ENCODE data around the gene FBN1. TPM values are rescaled to one million over a fixed set of nuclear protein-coding genes. Genes with fewer than 3 reads are reported as not detected.
A peak's percentile ranks its signal among the peaks of the same experiment; 100 is the strongest.

Gene FBN1
- total RNA-seq, 1 donor from 2014 or later, result 6.9 TPM

DNA sequence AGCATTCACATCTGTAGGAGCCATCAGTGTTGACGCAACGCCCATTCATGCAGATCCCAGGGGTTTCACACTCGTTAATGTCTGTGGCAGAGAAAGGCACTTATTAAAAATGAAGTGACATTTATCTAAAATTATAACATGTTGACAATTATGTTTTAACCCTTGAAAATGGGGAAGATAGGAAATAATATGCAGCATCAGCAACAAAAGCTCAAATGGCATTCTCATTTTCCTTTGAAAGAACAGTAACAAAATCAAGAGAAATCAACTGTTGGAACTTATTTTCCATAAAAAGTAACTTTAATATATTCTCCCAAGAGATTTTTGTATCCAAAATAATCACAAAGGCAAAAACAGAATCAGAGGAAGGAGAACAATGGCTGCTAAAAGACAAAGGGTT, 140.4 kb downstream of the FBN1 start:
- no peak for ATAC-seq

DNA sequence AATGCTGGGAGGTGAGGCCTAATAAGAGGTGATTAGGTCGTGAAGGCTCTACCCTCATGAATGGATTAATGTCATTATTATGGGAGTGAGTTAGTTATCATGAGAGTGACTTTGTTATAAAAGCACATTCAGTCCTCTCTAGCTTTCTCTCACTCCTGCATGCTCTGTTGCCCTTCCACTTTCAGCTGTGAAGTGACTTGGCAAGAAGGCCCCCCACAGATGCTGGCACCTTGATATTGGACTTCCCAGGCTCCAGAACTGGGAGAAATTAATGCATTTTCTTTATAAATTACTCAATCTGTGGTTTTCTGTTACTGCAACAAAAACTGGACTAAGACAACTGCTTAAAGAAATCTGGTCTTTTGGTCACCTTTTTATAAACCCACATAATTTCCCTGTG, 144.3 kb downstream of the FBN1 start:
- no peak for ATAC-seq

DNA sequence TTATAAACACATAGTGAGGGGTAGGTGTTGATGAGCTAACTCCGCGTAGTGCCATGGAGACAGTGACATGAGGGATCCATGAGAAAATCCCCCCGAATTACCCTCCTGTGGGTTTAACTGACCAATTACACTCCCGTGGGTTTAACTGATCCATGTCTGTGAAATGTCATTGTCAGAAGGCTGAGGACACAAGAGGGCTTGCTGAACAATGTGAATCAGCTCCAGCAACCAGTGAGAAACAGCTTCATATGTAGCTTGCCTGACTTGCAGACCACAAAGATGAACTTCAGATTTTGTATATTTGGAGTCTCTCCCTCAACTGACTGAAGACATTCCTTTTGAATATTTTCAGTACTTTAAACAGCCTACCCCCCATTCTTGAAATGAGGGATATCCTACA, 144.9 kb downstream of the FBN1 start:
- ATAC-seq, result no peak

DNA sequence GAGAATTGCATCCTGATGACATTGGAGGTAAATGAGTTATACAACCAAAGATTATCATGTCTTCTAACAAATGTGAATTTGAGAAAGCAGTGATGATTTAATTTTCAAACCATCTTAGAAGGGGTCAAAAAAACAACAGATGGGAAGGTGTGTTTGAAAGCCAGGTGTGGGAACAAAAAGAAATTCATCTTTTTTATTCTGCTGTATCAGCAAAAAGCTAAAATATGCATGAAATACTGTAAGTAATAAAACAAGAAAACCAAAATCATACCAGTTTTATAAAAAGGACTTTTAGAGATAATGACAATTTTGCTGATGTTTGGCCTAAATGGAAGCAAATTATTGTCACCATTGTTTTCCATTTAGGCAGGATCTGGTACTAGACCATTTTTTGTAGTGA, 145.5 kb downstream of the FBN1 start:
- no peak for ATAC-seq

DNA sequence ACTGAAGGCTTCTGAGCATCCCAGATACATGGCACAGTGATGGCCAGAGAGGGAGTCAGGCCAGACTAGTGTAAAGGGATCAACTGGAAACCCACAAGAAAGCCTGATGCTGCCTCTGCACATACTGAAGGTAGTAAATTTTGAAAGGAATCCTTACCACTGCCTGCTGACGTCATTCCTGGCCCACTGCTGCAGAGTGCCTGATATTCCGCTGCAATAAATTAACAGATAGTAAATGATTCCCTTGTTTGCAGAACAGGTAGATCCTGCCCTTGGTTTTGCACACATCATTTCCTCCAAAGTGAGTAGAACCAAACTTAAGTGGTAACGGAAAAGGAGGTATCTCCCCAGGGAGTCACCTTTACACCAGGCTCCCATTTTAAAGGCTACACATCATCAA, 146.7 kb downstream of the FBN1 start:
- no peak for ATAC-seq

DNA sequence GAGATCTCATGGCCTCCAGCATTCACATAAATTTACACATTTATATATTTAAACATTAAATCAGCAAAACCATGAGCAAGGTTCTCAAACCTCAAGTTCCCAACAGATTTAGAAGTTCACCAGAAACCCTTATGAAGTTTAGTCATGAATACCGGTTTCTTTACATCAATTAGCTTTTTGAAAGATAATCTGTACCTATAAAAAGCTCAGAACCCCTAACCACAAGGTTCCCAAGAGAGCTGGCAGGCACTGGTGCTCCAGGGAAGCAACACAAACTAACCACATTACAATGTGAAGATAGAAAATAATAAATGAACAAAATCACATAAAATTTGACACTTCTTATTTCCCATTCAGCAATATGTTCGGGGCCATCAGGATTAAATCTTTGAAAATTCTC, 150.9 kb downstream of the FBN1 start:
- no peak for ATAC-seq

DNA sequence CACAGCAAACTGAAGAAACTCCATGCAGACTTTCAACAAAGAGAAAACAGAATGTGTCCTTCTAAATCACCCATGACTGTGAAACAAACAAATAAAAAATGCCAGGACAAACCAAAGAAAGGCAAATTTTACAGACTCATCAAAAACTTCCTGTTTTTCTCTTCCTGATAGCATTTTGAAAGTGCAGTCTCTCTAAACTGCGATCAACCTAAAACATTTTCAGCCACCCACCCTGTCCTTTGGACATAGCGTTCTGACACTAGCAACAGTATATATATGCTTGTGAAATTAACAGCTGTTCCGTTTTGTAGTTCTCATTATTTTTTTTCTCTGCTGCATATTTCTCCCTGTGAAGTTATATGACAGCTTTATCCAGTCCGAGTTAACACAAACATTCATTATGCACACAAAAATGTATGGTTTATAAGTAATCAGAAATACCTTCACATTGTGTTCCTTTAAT, 151.7 kb downstream of the FBN1 start:
- ATAC-seq, result no peak

DNA sequence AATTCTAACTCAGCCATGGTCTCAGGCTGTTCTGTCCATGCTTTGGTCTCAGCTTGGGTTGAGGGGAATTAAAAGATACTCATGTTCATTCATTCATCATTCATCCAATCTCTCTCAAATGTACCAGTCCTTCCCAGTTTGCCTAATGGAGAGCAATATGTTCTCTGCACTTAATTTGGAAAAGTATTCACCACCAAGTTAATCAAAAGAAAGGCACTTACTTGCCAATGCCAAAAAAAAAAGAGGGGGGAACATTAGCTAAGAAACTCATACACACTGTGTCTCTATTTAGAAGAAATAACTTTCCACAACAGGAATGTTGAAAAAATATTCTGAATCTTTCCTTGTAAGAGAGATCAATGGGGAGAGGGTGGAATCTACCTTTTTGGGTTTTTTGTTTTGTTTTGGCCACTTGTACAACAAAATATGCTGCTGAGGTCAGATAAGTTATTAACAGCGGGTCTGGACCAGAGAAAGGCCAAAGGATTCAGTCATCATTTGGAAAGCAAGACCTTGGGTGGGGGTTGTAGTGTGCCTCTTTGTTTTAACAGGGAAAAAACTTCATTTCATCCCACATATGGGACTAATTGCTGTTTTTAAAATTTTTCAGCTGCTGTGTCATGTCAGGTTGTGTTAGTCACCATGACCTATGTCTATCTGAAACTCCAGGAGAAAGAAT, 152.3 kb downstream of the FBN1 start:
- no peak for ATAC-seq

DNA sequence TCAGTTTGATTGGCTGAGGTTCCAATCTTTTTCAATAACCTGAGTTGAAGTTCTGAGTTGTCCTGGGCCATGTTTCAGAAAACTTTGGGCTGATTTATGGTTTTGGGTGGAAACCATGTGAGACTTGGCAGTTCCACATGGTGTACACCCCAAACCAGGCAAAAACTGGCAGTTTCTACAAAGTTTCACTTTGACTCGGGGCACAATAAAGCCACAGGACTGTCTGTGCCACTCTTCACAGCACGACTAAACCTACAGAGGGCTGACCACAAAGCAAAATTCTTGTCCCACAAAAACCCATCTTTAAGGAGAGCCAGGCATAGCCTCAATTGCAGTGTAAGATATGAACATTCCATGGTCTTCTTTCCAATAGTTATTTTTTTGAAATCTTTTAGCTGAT, 159.3 kb downstream of the FBN1 start:
- ATAC-seq, result no peak

DNA sequence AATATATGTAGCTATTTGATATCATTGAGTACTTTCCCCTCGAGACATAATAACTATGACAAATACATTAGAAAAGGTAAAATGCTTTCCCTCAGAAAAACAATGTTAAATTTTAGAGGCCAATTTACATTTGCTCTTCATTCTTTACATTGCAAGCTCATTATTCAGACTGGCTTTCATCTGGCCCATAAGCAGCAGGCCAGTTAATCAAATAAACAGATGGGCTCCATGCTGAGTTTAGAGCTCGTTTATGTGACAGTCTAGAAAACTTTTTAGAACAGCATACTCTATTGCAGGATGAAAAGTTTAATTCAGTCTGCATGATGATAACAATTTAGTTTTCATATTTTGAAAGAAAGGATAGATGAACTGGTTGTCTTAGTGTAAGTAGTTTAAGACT, 163.7 kb downstream of the FBN1 start:
- ATAC-seq, result no peak

DNA sequence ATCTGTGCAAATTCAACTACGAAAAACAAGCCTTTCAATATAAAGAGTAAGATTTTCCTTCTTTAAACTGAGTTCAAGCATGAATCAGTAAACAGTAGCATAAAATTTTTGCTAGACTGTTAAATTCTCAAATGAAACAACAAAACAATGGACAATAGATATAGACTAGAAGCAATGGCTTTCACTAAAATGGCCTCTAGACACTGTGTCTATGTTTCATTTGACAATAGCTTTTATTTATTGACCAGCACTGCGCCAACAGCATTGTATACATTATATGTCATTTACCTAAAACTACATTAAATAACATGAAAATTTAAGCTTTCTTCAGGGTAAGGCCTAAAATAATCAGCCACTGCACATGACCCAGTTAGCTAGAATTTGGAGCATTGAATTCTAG, 165.8 kb downstream of the FBN1 start:
- no peak for ATAC-seq

DNA sequence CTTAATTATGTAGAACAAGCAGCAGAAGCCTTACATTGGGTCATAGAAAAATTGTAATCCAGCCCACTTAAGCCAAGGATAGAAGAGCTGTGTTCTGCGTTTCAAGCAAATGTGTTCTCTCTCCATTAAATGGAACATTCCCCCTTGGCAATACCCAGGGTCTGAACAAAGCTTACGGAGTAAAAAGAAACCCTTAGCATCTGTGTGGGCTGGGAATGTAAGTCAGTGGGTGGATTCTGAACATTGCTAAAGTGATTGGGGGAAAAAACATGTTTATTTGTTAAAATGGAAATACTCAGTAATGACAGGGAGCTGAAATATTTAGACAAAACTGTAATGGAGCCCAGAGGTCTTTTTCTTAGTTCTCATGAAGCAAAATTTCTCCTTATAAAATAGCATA, 166.9 kb downstream of the FBN1 start:
- ATAC-seq, result no peak

DNA sequence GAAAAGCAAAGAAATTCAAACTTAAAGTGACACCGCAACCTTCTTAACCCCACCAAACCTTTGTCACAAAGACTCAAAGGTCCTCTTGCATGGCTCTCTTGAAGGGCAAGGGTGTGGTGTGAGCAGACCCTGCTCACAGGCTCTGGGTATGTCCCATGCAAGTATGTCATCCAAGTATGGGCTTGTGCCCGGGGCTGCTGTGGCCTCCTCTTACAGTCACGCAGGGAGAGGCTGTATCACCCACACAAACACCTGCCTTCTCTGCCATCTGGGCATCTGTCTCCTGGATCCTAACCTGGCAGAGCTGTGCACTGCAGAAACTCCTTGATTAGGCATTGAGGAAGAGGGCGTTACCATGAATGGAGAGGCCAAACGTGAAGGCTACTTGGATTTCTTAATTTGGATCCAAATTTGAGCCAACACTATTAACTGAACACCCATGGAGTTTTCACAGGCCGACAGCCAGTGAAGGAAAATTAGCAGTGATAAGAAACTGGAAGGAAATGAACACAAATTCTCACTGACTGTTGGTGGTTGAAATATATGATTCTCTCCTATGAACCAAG, 167.6 kb downstream of the FBN1 start:
- no peak for ATAC-seq

DNA sequence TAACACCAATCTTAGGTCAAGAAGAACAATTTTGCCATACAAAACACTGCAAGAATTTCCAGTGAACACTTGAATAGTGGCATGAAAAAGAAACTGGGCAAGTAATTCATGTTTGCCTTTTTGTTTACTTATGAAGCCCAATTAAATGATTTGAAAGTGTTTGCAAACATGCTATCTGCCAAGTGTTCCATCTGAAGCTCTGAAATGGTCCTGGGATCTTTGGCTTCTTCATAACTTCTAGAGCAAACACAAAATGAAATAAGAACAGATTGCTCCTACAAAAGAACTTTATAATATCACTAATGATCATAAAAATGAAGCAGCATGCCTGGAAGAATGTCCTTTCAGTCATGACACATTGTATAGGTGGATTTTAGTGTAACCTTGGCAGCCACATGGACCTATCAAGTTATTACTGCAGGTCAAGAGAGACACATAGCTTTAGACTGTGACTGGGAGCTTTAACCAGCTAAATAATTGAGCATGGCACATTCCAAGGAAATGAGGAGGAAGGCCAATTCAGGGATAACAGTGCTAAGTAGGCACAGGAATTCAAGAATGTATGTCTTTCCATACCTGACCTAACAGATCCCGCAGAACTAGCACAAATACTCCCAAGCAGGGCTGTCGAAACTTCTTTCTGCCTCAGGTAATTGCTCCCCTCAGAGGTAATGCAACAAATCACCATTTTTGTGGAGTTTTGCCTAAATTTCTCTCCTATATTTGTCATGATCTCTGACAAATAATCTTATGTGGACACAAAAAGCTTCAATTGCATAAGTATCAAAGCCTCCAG, 169.7 kb downstream of the FBN1 start:
- ATAC-seq, result no peak

DNA sequence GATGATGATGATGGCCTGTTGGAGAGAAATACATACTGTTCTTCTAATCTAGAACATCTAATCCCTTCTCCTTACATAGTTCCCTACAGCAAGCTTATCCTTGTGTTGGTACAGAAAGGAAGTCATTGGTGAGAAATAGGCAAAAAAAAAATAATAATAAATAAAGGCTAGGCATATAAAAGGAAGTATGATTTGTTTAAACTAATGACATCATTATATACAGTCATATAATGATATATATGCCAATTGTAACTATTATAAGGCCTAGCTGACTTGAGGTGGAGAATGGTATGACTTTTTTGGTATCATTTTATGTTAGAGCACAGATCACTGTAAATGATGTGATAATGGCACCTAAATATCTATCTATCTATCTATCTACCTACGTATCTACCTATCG, 171.8 kb downstream of the FBN1 start:
- no peak for ATAC-seq

DNA sequence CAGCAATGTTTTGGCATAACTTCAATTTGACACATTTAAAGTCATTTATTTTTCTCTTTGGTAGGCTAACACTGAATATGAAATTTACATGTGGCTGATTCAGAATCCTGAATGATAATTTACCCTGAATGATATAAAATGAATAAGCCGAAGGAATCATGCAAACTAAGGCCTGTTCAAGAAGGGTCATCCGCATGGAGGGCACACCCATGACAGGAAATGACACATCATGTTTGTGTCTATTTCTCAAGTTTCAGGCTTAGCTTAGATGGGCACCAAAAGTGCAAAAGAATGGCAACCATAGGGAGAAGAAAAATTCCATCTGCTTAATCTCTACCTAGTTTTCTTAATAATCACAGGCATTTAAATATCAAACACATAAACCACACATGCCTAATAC, 172.8 kb downstream of the FBN1 start:
- ATAC-seq, result peak; percentile 55

DNA sequence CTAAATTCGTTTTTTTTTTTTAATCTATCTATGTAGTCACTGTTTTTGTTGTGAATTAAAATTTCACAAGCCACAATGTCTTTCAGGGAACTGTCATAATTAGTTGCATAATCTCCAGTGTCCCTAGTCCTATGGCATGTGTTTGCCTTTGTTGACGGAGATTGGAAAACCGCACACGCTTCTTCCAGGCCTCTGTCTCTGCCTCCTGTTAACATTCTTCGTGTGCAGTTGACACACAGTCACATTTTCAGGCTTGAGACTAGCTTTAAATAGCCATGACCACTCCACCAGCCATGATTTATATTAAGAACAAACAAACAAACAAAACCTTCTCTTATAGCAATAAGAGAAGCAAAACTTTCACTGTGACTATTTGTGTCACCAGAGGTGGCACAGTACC, 174.4 kb downstream of the FBN1 start:
- no peak for ATAC-seq

DNA sequence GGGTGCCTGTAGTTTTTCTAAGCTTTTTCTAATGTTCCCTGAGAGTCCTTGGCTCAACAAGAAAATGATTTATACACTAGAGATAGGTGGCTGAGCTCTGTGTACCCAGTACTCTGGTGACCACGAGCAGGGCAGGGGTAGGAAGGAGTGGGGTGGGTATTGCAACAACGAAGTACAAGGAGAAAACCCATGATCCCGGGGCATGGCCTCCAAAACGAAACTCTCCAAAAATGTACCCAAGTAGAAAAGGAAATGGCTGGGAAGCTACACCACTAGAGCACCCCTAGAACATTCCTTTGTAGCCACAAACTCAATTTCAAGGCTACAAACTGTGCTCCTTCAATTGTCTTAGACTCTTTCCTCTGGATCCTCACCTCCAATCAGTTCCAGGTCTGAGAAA, 175.4 kb downstream of the FBN1 start:
- ATAC-seq, result no peak

DNA sequence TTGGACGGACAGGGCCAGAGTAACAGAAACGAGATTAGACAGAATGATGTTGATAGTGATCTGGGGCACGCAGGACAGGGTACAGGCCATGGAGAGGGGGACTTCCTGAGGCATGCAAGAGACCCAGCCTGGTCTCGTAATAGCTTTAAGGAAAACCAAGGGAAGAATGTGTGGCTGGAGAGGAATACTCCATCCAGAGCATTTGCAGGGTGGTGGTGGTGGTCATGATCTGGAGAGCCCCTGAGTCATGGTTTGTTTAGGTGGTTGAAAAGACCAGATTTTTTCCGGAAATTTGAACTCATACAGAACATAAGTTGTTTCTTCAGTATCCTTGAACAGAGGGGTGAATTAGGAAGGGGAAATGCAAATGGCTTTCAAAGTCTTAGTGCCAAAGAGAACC, 175.8 kb downstream of the FBN1 start:
- no peak for ATAC-seq

DNA sequence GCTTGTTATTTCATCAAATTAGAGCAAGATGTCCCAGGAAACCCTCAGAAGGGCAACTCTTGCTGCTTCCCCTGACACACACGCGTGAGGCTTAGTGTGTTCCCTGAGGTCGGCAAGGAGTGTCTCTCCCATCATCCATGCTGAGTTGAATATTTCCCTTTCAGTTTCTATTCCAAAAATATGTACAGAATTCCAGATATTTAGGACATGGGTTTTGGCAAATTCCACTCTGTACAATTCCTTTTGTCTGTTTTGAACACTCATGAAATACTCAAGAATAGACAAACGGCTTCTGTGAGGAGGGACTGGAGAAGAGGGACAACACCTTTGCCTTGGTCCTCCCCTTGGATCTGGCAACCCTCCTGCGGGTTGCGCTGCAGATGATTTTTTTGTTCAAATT, 176.2 kb downstream of the FBN1 start:
- ATAC-seq, result no peak

DNA sequence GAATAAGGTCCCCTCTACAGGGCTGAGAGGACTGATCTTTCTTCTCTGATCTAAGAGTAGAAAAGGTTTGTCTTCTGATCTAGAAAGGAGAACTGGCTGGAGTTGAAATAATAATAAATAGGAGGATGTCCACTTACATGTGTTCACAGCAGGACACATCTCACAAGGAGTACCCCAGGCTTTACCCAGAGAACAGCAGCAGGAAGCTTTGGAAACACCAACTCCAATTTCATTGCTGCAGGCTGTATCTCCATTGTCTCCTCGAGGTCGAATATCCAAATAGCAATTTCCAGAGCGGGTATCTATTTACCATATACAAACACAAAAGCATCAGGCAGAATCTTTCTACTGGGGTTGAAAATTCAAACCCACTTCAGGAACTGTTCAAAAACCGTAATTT, 177.7 kb downstream of the FBN1 start:
- no peak for ATAC-seq

DNA sequence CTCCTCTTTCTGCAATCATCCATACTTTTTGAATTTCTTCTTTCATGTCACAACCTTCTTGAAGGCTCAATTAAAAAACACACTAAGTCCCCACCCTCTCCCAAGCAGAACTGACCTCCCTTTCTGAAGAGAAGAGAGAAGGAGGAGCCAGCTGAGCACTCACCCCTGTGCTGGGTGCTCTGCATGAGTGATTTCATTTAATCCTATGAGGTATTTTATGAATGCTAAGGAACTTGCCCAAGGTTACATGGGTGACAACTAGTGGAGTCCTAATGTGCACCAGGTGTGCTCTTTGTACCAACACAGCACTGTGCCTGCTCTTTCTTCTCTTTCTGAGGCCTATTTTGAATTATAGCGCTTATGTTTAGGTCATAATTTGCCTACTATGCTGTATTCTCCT, 178.7 kb downstream of the FBN1 start:
- peak; percentile 44 for ATAC-seq

DNA sequence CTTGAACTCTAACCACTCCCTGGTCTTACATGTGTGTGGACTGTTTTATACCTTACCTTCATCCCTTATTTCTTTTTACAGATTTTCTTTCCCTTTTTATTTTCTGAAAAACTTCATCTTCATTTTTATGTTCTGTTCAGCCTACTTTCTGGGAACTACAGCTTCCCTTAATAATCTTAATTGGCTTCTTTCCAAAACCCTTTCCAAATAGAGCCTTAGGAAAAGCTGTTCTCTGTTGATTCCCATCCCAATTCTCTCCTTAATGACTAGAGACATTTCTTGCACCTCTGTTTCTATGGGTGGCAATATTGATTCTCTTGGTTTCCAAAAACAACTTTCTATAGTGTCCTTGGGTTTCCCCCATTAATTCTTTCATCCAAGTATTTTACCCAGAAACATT, 179.4 kb downstream of the FBN1 start:
- ATAC-seq, result no peak

DNA sequence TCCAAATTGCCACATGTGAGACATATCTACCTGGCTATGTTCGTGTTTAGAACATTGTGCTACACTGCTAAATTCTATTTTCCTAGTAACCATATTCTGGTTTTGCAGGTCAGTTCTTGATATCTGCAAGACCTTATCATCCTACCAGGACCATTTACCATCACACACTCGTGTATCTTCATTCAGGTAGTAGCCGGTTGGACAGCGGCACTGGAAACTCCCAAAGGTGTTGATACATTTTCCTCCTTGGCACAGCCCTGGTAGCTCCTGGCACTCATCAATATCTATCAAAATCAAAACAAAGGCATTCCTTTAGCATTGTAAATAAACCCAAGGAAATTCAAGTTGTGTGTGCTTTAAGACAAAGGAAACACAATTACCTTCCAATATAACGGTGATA, 180.1 kb downstream of the FBN1 start:
- ATAC-seq, result no peak

Data from esophagus mucosa (tissue), 1 donor.